ENCODE results near the gene KLHL9.
A peak's percentile ranks its signal among the peaks of the same experiment; 100 is the strongest.
"Not testable (repeated sequence)": the region's sequence is repeated elsewhere in the genome, so short reads cannot be mapped to it uniquely, and the experiment has no call there.

The KLHL9 gene

GRCh38 chr9:21371467-21371866 lies 36.3 kb upstream of the KLHL9 start:
- not testable (repeated sequence) for DNase-seq; H4K8ac ChIP-seq (ENCODE audit: low read length); H3K4me2 ChIP-seq (ENCODE audit: low read length, poor library complexity, severe bottlenecking); H2BK5ac ChIP-seq (ENCODE audit: low read depth, low read length, poor library complexity, severe bottlenecking); H3K18ac ChIP-seq (ENCODE audit: low read depth in 1 of 2, low read length in 2 of 2); H2AK5ac ChIP-seq (ENCODE audit: low read length, severe bottlenecking); H3K23ac ChIP-seq (ENCODE audit: low read length in 2 of 2); H3K9ac ChIP-seq (ENCODE audit: low read length); H3K4me1 ChIP-seq (ENCODE audit: control insufficient read depth, insufficient read depth, low read depth, low read length); H2BK120ac ChIP-seq (ENCODE audit: low read depth, low read length); H3K4ac ChIP-seq (ENCODE audit: low read depth in 1 of 2, low read length in 2 of 2); H3K14ac ChIP-seq (ENCODE audit: low read length in 2 of 2); H3K36me3 ChIP-seq (ENCODE audit: control insufficient read depth in 1 of 2, insufficient read depth in 2 of 2, low read depth in 1 of 2, low read length in 2 of 2); H4K91ac ChIP-seq (ENCODE audit: low read length); H2BK15ac ChIP-seq (ENCODE audit: low read depth, poor library complexity, severe bottlenecking); H3K4me3 ChIP-seq (ENCODE audit: insufficient read depth in 1 of 2, low read depth in 1 of 2, low read length in 2 of 2); H2BK12ac ChIP-seq (ENCODE audit: low read length in 2 of 2); H2AFZ ChIP-seq (ENCODE audit: low read depth, low read length); H3K9me3 ChIP-seq (ENCODE audit: control insufficient read depth, low read length); H3K79me1 ChIP-seq (replicated peaks; ENCODE audit: low read length, poor library complexity, severe bottlenecking); H3K27ac ChIP-seq (ENCODE audit: low read length, poor library complexity, severe bottlenecking)
- peaks cover 0 to 13% of the 10 kb centered on the region in 2 experiments for H3K27me3 ChIP-seq (ENCODE audit: control insufficient read depth in 1 of 2, insufficient read depth in 1 of 2, low read length in 2 of 2)
- WGBS = 71% methylated on average over 1 of the region's 4 CpGs

- no peak within 1 kb of the TSS for H2BK120ac ChIP-seq (ENCODE audit: low read depth, low read length)
- DNase-seq = no peak
- H2BK15ac ChIP-seq (ENCODE audit: low read depth, poor library complexity, severe bottlenecking) = no peak within 1 kb of the TSS
- H3K18ac ChIP-seq (ENCODE audit: low read depth in 1 of 2, low read length in 2 of 2) = no peak within 1 kb of the TSS
- H2BK5ac ChIP-seq (ENCODE audit: low read depth, low read length, poor library complexity, severe bottlenecking) = no peak within 1 kb of the TSS
- no peak within 1 kb of the TSS for H4K91ac ChIP-seq (ENCODE audit: low read length)
- H3K9ac ChIP-seq (ENCODE audit: low read length) = no peak within 1 kb of the TSS
- no peaks in the 10 kb centered on the region for H3K9me3 ChIP-seq (ENCODE audit: control insufficient read depth, low read length)
- no peak within 1 kb of the TSS for H4K8ac ChIP-seq (ENCODE audit: low read length)
- no peak within 1 kb of the TSS for H3K4ac ChIP-seq (ENCODE audit: low read depth in 1 of 2, low read length in 2 of 2)
- H2AFZ ChIP-seq (ENCODE audit: low read depth, low read length) = no peak within 1 kb of the TSS
- peaks cover 0 to 16% of the 10 kb centered on the region in 2 experiments for H3K27me3 ChIP-seq (ENCODE audit: control insufficient read depth in 1 of 2, insufficient read depth in 1 of 2, low read length in 2 of 2)
- H3K4me1 ChIP-seq (ENCODE audit: control insufficient read depth, insufficient read depth, low read depth, low read length) = no peaks in the 10 kb centered on the region
- no peak within 1 kb of the TSS for H3K27ac ChIP-seq (ENCODE audit: low read length, poor library complexity, severe bottlenecking)
- H3K23ac ChIP-seq (ENCODE audit: low read length in 2 of 2) = no peak within 1 kb of the TSS
- H2BK12ac ChIP-seq (ENCODE audit: low read length in 2 of 2) = no peak within 1 kb of the TSS
- H3K14ac ChIP-seq (ENCODE audit: low read length in 2 of 2) = no peak within 1 kb of the TSS
- H3K36me3 ChIP-seq (ENCODE audit: control insufficient read depth in 1 of 2, insufficient read depth in 2 of 2, low read depth in 1 of 2, low read length in 2 of 2) = no peaks in the 10 kb centered on the region
- no peak within 1 kb of the TSS for H3K4me2 ChIP-seq (ENCODE audit: low read length, poor library complexity, severe bottlenecking)
- H2AK5ac ChIP-seq (ENCODE audit: low read length, severe bottlenecking) = no peak within 1 kb of the TSS
- 82% methylated on average over 2 of the region's 3 CpGs for WGBS
- H3K4me3 ChIP-seq (ENCODE audit: insufficient read depth in 1 of 2, low read depth in 1 of 2, low read length in 2 of 2) = no peak within 1 kb of the TSS
- H3K79me1 ChIP-seq (replicated peaks; ENCODE audit: low read length, poor library complexity, severe bottlenecking) = no peaks in the 10 kb centered on the region
These were observed 32.8 kb upstream of the KLHL9 start, which contains the start of gene IFNA13 for GRCh38 chr9:21367957-21368356. Gene IFNA13 (minus strand): TSS chr9:21368057. CDS start chr9:21368010, 47 bp downstream.

- H3K36me3 ChIP-seq (ENCODE audit: control insufficient read depth in 1 of 2, insufficient read depth in 2 of 2, low read depth in 1 of 2, low read length in 2 of 2); H3K79me1 ChIP-seq (replicated peaks; ENCODE audit: low read length, poor library complexity, severe bottlenecking); H2BK15ac ChIP-seq (ENCODE audit: low read depth, poor library complexity, severe bottlenecking); H3K23ac ChIP-seq (ENCODE audit: low read length in 2 of 2); H3K9ac ChIP-seq (ENCODE audit: low read length); H3K14ac ChIP-seq (ENCODE audit: low read length in 2 of 2); H2BK5ac ChIP-seq (ENCODE audit: low read depth, low read length, poor library complexity, severe bottlenecking); H2AFZ ChIP-seq (ENCODE audit: low read depth, low read length); H2BK12ac ChIP-seq (ENCODE audit: low read length in 2 of 2); DNase-seq; H3K9me3 ChIP-seq (ENCODE audit: control insufficient read depth, low read length); H3K27ac ChIP-seq (ENCODE audit: low read length, poor library complexity, severe bottlenecking); H3K4me2 ChIP-seq (ENCODE audit: low read length, poor library complexity, severe bottlenecking); H3K4ac ChIP-seq (ENCODE audit: low read depth in 1 of 2, low read length in 2 of 2); H3K4me1 ChIP-seq (ENCODE audit: control insufficient read depth, insufficient read depth, low read depth, low read length); H2BK120ac ChIP-seq (ENCODE audit: low read depth, low read length); H2AK5ac ChIP-seq (ENCODE audit: low read length, severe bottlenecking); H3K4me3 ChIP-seq (ENCODE audit: insufficient read depth in 1 of 2, low read depth in 1 of 2, low read length in 2 of 2); H3K18ac ChIP-seq (ENCODE audit: low read depth in 1 of 2, low read length in 2 of 2); H4K8ac ChIP-seq (ENCODE audit: low read length); H4K91ac ChIP-seq (ENCODE audit: low read length): not testable (repeated sequence)
- H3K27me3 ChIP-seq (ENCODE audit: control insufficient read depth in 1 of 2, insufficient read depth in 1 of 2, low read length in 2 of 2) = peaks cover 0 to 19% of the 10 kb centered on the region in 2 experiments
- no CpG with 5 or more reads among the region's 2 CpGs for WGBS
These were observed 32.0 kb upstream of the KLHL9 start for GRCh38 chr9:21367169-21367568.

GRCh38 chr9:21362287-21362686 lies 27.1 kb upstream of the KLHL9 start:
- H2BK15ac ChIP-seq (ENCODE audit: low read depth, poor library complexity, severe bottlenecking) = no peak overlapping the region
- no peak overlapping the region for H4K8ac ChIP-seq (ENCODE audit: low read length)
- H3K4me2 ChIP-seq (ENCODE audit: low read length, poor library complexity, severe bottlenecking) = no peak overlapping the region
- DNase-seq = no peak
- no peak overlapping the region for H3K18ac ChIP-seq (ENCODE audit: low read depth in 1 of 2, low read length in 2 of 2)
- no peak overlapping the region for H3K4ac ChIP-seq (ENCODE audit: low read depth in 1 of 2, low read length in 2 of 2)
- H4K91ac ChIP-seq (ENCODE audit: low read length) = peak overlapping the region; percentile 20
- H3K14ac ChIP-seq (ENCODE audit: low read length in 2 of 2) = no peak overlapping the region
- no peak overlapping the region for H3K27ac ChIP-seq (ENCODE audit: low read length, poor library complexity, severe bottlenecking)
- peaks cover 0 to 16% of the 10 kb centered on the region in 2 experiments for H3K27me3 ChIP-seq (ENCODE audit: control insufficient read depth in 1 of 2, insufficient read depth in 1 of 2, low read length in 2 of 2)
- H3K4me1 ChIP-seq (ENCODE audit: control insufficient read depth, insufficient read depth, low read depth, low read length) = no peaks in the 10 kb centered on the region
- no peak overlapping the region for H3K4me3 ChIP-seq (ENCODE audit: insufficient read depth in 1 of 2, low read depth in 1 of 2, low read length in 2 of 2)
- H2AFZ ChIP-seq (ENCODE audit: low read depth, low read length) = no peak overlapping the region
- 74% methylated on average over 2 of the region's 8 CpGs for WGBS
- H3K36me3 ChIP-seq (ENCODE audit: control insufficient read depth in 1 of 2, insufficient read depth in 2 of 2, low read depth in 1 of 2, low read length in 2 of 2) = no peaks in the 10 kb centered on the region
- H3K9me3 ChIP-seq (ENCODE audit: control insufficient read depth, low read length) = no peaks in the 10 kb centered on the region
- H2BK120ac ChIP-seq (ENCODE audit: low read depth, low read length) = no peak overlapping the region
- H2BK5ac ChIP-seq (ENCODE audit: low read depth, low read length, poor library complexity, severe bottlenecking) = no peak overlapping the region
- H2AK5ac ChIP-seq (ENCODE audit: low read length, severe bottlenecking) = no peak overlapping the region
- no peaks in the 10 kb centered on the region for H3K79me1 ChIP-seq (replicated peaks; ENCODE audit: low read length, poor library complexity, severe bottlenecking)
- no peak overlapping the region for H3K23ac ChIP-seq (ENCODE audit: low read length in 2 of 2)
- H2BK12ac ChIP-seq (ENCODE audit: low read length in 2 of 2) = no peak overlapping the region
- H3K9ac ChIP-seq (ENCODE audit: low read length) = no peak overlapping the region

Measured in mesenchymal stem cell (in vitro differentiated cells and primary cell).